Mammary epithelial cell (primary cell): ENCODE measurements around the gene PPTC7.

ENCODE experiments used
- CTCF ChIP-seq, 2 donors: IDR thresholded peaks in 1 of 2; conservative IDR thresholded peaks in 1 of 2; 2 replicates each; pipeline ENCODE4 v1.5.1; 2011 to 2012; ENCODE audit warnings: inconsistent platforms in 2 of 2, low read length in 2 of 2, mild to moderate bottlenecking in 2 of 2, control low read depth in 1 of 2, low read depth in 1 of 2; ENCODE audit not compliant: insufficient read depth in 1 of 2; ENCODE audit errors: extremely low read depth in 1 of 2
- EZH2 ChIP-seq: IDR thresholded peaks from 2 replicates; pipeline ENCODE4 v1.6.1; 2012; ENCODE audit warnings: low read length, inconsistent platforms, borderline replicate concordance

GRCh38 chr12:110528277-110528839 is 54.8 kb downstream of the PPTC7 start:
- TF ChIP-seq CTCF (conservative IDR thresholded peaks at IDR 0.05 in 1 of 2, IDR thresholded peaks at IDR 0.05 in 1 of 2; ENCODE audit: extremely low read depth in 1 of 2, insufficient read depth in 1 of 2, low read depth in 1 of 2, low read length in 2 of 2) (no peak), EZH2 (no peak)
